ENCODE measurements around the gene PRADC1. TPM values are rescaled to one million over a fixed set of nuclear protein-coding genes. Genes with fewer than 3 reads are reported as not detected.

The PRADC1 gene
- total RNA-seq, 4 donors from 2014 or later, result 14.3 to 65.2 (median 33.2) TPM

DNA sequence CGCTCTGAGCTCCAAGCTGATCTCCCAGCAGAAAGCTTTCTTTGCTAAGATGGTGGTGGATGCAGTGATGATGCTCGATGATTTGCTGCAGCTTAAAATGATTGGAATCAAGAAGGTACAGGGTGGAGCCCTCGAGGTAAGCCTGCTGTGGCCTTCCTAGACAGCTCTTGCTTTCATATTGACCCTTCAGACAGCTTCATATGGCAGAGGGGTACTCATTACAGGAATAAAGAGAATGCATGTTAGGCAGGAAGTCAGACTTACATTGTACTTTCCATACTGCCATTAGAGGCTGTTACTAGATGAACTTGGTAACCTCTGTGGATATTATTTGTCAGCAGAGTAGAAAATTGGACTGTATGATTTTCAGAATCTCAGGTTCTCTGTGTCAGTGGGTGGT lies 11.5 kb upstream of the PRADC1 start:
- Histone ChIP-seq H3K9me3 (no peaks in the 10 kb centered on the region), H3K27ac (no peak overlapping the region), H3K4me1 (no peaks in the 10 kb centered on the region), H3K4me3 (replicated peaks in 1 of 3) (no peak overlapping the region), H3K36me3 (peaks cover 68 to 82% of the 10 kb centered on the region in 2 donors), H3K27me3 (no peaks in the 10 kb centered on the region)
- no peak for TF ChIP-seq POLR2A (IDR thresholded peaks at IDR 0.05)
- TF ChIP-seq, protein P1, sequence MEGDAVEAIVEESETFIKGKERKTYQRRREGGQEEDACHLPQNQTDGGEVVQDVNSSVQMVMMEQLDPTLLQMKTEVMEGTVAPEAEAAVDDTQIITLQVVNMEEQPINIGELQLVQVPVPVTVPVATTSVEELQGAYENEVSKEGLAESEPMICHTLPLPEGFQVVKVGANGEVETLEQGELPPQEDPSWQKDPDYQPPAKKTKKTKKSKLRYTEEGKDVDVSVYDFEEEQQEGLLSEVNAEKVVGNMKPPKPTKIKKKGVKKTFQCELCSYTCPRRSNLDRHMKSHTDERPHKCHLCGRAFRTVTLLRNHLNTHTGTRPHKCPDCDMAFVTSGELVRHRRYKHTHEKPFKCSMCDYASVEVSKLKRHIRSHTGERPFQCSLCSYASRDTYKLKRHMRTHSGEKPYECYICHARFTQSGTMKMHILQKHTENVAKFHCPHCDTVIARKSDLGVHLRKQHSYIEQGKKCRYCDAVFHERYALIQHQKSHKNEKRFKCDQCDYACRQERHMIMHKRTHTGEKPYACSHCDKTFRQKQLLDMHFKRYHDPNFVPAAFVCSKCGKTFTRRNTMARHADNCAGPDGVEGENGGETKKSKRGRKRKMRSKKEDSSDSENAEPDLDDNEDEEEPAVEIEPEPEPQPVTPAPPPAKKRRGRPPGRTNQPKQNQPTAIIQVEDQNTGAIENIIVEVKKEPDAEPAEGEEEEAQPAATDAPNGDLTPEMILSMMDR (IDR thresholded peaks at IDR 0.05), result no peak
- WGBS, 2 donors, result 88 to 98% methylated on average over 3 of the region's 3 CpGs
- no peak for DNase-seq
- intact Hi-C loops (cut with DNase I), result loop anchor here (10.0 kb wide), 1 partner anchor 130 kb away; no protein-coding TSS in a partner anchor

DNA sequence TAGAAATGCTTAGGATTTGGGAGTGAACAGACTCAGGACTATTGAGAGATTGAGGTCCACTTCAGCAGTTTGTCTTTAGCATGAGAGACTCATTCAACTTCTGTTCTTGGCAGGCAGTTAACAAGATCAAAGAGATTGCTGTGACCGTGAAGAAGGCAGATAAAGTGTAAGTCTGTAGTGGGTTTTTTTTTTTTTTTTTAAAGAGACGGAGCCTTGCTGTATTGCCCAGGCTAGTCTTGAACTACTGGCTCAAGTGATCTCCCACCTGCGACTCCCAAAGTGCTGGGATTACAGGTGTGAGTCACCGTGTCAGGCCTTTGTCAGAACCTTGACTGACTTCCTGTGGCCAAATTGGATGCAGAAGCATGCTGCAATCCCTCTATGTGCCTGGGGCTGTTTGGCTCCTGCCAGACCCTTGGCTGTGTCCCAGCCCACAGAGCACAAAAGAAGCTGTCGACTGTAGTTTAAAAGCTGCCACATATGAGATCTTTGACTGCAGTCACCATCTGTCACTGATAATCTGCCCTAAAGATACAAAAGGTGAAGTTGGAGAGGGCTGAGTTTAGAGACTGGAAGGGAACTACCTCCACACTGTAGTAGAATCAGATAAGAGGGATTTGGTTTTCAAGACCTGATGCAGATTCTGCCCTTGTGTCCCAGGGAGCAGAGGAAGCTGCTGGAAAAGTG lies 11.0 kb upstream of the PRADC1 start:
- WGBS, 2 donors, result 34 to 51% methylated on average over 5 of the region's 5 CpGs
- intact Hi-C loops (cut with DNase I), result loop anchor here (10.0 kb wide), 1 partner anchor 131 kb away; no protein-coding TSS in a partner anchor
- Histone ChIP-seq H3K4me3 (replicated peaks in 1 of 3) (no peak overlapping the region), H3K36me3 (peaks cover 63 to 78% of the 10 kb centered on the region in 2 donors), H3K27me3 (no peaks in the 10 kb centered on the region), H3K4me1 (no peaks in the 10 kb centered on the region), H3K9me3 (no peaks in the 10 kb centered on the region), H3K27ac (no peak overlapping the region)
- no peak for TF ChIP-seq POLR2A (IDR thresholded peaks at IDR 0.05)
- TF ChIP-seq, protein P1 (IDR thresholded peaks at IDR 0.05), result no peak
- no peak for DNase-seq

DNA sequence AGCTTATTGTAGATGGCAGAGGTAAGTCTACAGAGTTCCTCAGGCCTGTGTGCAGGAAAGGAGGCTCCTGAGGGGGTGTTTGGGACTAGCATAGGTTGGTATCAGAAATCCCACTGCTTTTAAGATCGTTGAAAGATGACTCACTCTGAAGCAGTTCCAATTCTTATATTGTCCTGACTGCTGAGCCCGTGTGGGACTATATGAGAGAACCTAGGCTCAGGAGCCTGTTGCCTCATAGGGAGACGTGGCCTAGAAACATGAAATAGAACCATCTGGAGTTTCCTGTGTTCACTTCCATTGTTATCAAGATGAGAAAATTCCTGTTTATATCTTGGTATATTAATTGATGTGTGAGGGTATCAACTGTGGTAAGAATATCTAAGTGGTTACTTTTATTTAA lies 6.7 kb upstream of the PRADC1 start:
- TF ChIP-seq, protein P1 (IDR thresholded peaks at IDR 0.05), result no peak
- TF ChIP-seq POLR2A (IDR thresholded peaks at IDR 0.05), result no peak
- 47 to 84% methylated on average over 3 of the region's 3 CpGs for WGBS, 2 donors
- intact Hi-C loops (cut with DNase I), result loop anchor here (10.0 kb wide), 2 partner anchors 135 to 165 kb away; partner anchors contain the start of gene SFXN5
- peaks cover 20 to 36% of the 10 kb centered on the region in 2 donors for H3K36me3 ChIP-seq
- no peak overlapping the region for H3K4me3 ChIP-seq (replicated peaks in 1 of 3)
- H3K27me3 ChIP-seq, result no peaks in the 10 kb centered on the region
- no peak for DNase-seq
- H3K27ac ChIP-seq, result no peak overlapping the region
- no peaks in the 10 kb centered on the region for H3K9me3 ChIP-seq
- H3K4me1 ChIP-seq, result peaks cover 8 to 10% of the 10 kb centered on the region in 2 donors

DNA sequence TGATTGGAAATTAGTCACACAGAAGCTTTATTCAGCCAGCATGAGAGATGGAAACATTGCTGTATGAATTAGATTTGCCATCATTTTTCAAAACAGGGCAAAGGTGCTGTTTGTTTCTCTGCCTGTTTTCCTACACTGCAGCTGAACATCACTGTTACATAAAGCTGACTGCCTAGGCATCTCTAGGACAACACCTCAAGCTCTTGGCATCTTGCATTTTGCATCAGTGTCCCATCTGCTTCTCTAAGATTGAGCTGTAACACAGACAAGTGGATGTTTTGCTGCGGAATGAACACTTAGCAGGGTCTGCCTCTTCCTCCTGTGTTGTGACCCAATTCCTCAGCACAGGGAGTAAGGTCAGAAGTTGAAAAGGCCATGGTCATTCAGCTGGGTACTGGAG lies 5.9 kb upstream of the PRADC1 start:
- Histone ChIP-seq H3K27ac (no peak overlapping the region), H3K27me3 (no peaks in the 10 kb centered on the region), H3K9me3 (no peaks in the 10 kb centered on the region), H3K4me1 (peaks cover 8 to 10% of the 10 kb centered on the region in 2 donors), H3K4me3 (replicated peaks in 1 of 3) (no peak overlapping the region), H3K36me3 (peaks cover 12 to 28% of the 10 kb centered on the region in 2 donors)
- intact Hi-C loops (cut with DNase I), result loop anchor here (10.0 kb wide), 1 partner anchor 164 kb away; the partner anchor contains the start of gene SFXN5
- DNase-seq, result no peak
- TF ChIP-seq, protein P1 (IDR thresholded peaks at IDR 0.05), result no peak
- TF ChIP-seq POLR2A (IDR thresholded peaks at IDR 0.05), result no peak
- WGBS, 2 donors, result 82 to 87% methylated on average over 1 of the region's 1 CpG

DNA sequence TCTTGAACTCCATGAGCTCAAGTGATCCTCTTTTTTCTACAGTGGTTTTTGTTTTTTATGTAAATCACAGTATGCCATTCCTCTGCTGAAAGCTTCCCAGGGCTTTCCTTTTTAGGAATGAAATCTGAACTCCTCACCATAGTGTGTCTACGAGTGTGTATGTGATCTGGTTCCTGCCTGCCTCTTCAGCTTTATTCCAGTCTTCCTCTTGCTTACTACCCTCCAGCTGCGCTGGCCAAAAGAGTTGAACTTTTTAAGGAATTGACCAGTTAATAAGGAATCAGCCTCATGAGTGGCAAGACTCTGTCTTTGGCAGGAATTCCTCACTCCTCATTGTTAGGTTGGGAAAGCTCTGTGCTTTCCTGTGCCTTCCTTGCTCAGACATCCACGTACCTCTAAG lies 5.1 kb upstream of the PRADC1 start:
- Histone ChIP-seq H3K4me1 (peaks cover 8 to 10% of the 10 kb centered on the region in 2 donors), H3K36me3 (peaks cover 5 to 21% of the 10 kb centered on the region in 2 donors), H3K27me3 (no peaks in the 10 kb centered on the region), H3K9me3 (no peaks in the 10 kb centered on the region), H3K27ac (no peak overlapping the region), H3K4me3 (replicated peaks in 1 of 3) (no peak overlapping the region)
- no peak for TF ChIP-seq POLR2A (IDR thresholded peaks at IDR 0.05)
- TF ChIP-seq, protein P1 (IDR thresholded peaks at IDR 0.05), result no peak
- intact Hi-C loops (cut with DNase I), result loop anchor here (10.0 kb wide), 1 partner anchor 163 kb away; the partner anchor contains the start of gene SFXN5
- WGBS, 2 donors, result 77 to 83% methylated on average over 3 of the region's 3 CpGs
- no peak for DNase-seq

All from thyroid gland (tissue), 4 donors.